Suprapubic skin (tissue), 4 donors: Measurements from ENCODE around the gene UBTD1. TPM values are rescaled to one million over a fixed set of nuclear protein-coding genes. Genes with fewer than 3 reads are reported as not detected.

Experiments
- DNase-seq, 2 donors: peaks; one replicate each; pipeline ENCODE4 v3.0.0-alpha.2; 2019; ENCODE audit warnings: low spot score in 2 of 2
- H3K27ac ChIP-seq: fragments of 200-600 bp; sonication (generic); one replicate; pipeline ENCODE4 v1.5.1; 2019
- H3K27me3 ChIP-seq: fragments of 200-600 bp; sonication (generic); one replicate; pipeline ENCODE4 v1.5.1; 2019
- H3K36me3 ChIP-seq: fragments of 200-600 bp; sonication (generic); one replicate; pipeline ENCODE4 v1.5.1; 2019
- H3K4me1 ChIP-seq: fragments of 200-600 bp; sonication (generic); one replicate; pipeline ENCODE4 v1.5.1; 2019
- H3K4me3 ChIP-seq: fragments of 200-600 bp; sonication (generic); one replicate; pipeline ENCODE4 v1.5.1; 2019; ENCODE audit warnings: mild to moderate bottlenecking
- H3K9me3 ChIP-seq: fragments of 200-600 bp; sonication (generic); one replicate; pipeline ENCODE4 v1.5.1; 2019
- EP300 ChIP-seq: sonication (generic); formaldehyde crosslinking; IDR thresholded peaks from one replicate; pipeline ENCODE4 v1.6.1; 2017; ENCODE audit warnings: antibody characterized with exemption
- POLR2A ChIP-seq, 2 donors: fragments of 450-650 bp; IDR thresholded peaks; one replicate each; pipeline ENCODE4 v1.6.1; 2017; ENCODE audit warnings: antibody characterized with exemption in 2 of 2, mild to moderate bottlenecking in 2 of 2, moderate library complexity in 2 of 2
- POLR2AphosphoS5 ChIP-seq, 3 donors: sonication (generic); formaldehyde crosslinking; IDR thresholded peaks; one replicate each; pipeline ENCODE4 v1.6.1; 2017; ENCODE audit warnings: antibody characterized with exemption in 3 of 3
- WGBS: methylation state at CpG from one replicate; pipeline ENCODE4 v1.1.5; 2018; 5-methylcytosine and 5-hydroxymethylcytosine counted together
- total RNA-seq, 4 donors: library from RNA; depleted of rRNA; stranded (reverse); fragments of >200 nt; gene quantifications; one replicate each; pipeline ENCODE4 v1.1.0, GENCODE V29; 2016
- TF ChIP-seq, protein P1 (sequence below), 2 donors: fragments of 200-600 bp in 1 of 2; fragments of 450-650 bp in 1 of 2; sonication (generic) in 1 of 2; IDR thresholded peaks; one replicate each; pipeline ENCODE4 v1.5.1; 2016 to 2019; ENCODE audit warnings: antibody characterized with exemption in 2 of 2, mild to moderate bottlenecking in 1 of 2, moderate library complexity in 1 of 2

The UBTD1 gene
- total RNA-seq, 4 donors from 2014 or later: 15.2 to 50.8 (median 36.4) TPM

DNA sequence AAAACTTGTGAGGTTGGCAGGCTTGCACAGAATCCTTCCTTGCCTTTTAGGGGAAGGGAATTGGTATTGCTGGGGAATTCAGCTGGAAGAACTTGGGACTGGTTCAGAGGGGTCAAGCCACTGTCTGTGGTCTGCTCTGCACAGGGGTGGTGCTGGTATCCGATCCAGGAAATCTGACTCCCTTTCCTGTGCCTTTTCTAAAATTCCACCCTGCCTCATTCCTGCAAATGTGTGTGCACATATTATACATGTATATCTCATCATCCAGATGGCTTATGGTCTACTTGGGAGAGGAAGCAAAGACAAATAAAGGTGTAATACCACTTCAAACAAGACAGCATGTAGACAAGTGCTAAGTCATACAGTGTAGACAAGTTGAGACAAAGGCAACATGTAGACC lies 14.3 kb downstream of the UBTD1 start:
- no peaks in the 10 kb centered on the region for H3K27me3 ChIP-seq
- TF ChIP-seq POLR2A (IDR thresholded peaks at IDR 0.05): no peak
- no peak for TF ChIP-seq EP300
- TF ChIP-seq POLR2AphosphoS5 (IDR thresholded peaks at IDR 0.05): no peak
- TF ChIP-seq, protein P1, sequence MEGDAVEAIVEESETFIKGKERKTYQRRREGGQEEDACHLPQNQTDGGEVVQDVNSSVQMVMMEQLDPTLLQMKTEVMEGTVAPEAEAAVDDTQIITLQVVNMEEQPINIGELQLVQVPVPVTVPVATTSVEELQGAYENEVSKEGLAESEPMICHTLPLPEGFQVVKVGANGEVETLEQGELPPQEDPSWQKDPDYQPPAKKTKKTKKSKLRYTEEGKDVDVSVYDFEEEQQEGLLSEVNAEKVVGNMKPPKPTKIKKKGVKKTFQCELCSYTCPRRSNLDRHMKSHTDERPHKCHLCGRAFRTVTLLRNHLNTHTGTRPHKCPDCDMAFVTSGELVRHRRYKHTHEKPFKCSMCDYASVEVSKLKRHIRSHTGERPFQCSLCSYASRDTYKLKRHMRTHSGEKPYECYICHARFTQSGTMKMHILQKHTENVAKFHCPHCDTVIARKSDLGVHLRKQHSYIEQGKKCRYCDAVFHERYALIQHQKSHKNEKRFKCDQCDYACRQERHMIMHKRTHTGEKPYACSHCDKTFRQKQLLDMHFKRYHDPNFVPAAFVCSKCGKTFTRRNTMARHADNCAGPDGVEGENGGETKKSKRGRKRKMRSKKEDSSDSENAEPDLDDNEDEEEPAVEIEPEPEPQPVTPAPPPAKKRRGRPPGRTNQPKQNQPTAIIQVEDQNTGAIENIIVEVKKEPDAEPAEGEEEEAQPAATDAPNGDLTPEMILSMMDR (IDR thresholded peaks at IDR 0.05): no peak
- no peaks in the 10 kb centered on the region for H3K36me3 ChIP-seq
- no peaks in the 10 kb centered on the region for H3K9me3 ChIP-seq
- H3K4me1 ChIP-seq: peaks cover 33% of the 10 kb centered on the region
- WGBS: 71% methylated on average over 1 of the region's 1 CpG
- DNase-seq: no peak
- no peak overlapping the region for H3K27ac ChIP-seq
- H3K4me3 ChIP-seq: no peak overlapping the region

DNA sequence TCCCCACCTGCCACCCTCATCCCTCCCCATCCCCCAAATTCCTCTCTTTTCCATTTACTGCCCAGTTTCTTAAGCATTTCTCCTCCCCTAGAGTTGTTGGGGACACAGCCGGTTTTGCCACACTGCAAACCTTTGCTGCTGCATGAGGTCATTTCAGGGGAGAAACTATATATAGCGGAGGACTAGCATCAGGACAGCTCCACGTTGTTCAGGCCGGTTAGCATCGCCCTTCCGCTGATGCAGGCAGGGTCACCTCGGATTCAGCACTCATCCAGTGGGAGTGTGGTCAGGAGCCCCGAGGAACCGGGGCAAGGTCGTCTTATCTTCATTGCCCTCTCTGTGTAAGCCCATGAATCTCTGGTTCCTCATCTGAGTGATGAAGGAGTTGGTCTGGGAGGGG lies 15.6 kb downstream of the UBTD1 start:
- Histone ChIP-seq H3K27me3 (no peaks in the 10 kb centered on the region), H3K4me1 (peaks cover 43% of the 10 kb centered on the region), H3K36me3 (no peaks in the 10 kb centered on the region), H3K9me3 (no peaks in the 10 kb centered on the region), H3K4me3 (no peak overlapping the region), H3K27ac (no peak overlapping the region)
- TF ChIP-seq POLR2AphosphoS5 (IDR thresholded peaks at IDR 0.05) (no peak), EP300 (no peak), POLR2A (IDR thresholded peaks at IDR 0.05) (no peak)
- TF ChIP-seq, protein P1 (IDR thresholded peaks at IDR 0.05): no peak
- DNase-seq: no peak
- 80% methylated on average over 10 of the region's 10 CpGs for WGBS

GRCh38 chr10:97515271-97515978 lies 16.7 kb downstream of the UBTD1 start:
- WGBS: 69% methylated on average over 6 of the region's 10 CpGs
- no peaks in the 10 kb centered on the region for H3K27me3 ChIP-seq
- TF ChIP-seq POLR2A (IDR thresholded peaks at IDR 0.05) (no peak), EP300 (no peak), POLR2AphosphoS5 (IDR thresholded peaks at IDR 0.05) (no peak)
- TF ChIP-seq, protein P1 (IDR thresholded peaks at IDR 0.05): no peak
- no peaks in the 10 kb centered on the region for H3K9me3 ChIP-seq
- DNase-seq: no peak
- no peaks in the 10 kb centered on the region for H3K36me3 ChIP-seq
- H3K27ac ChIP-seq: no peak overlapping the region
- peaks cover 43% of the 10 kb centered on the region for H3K4me1 ChIP-seq
- no peak overlapping the region for H3K4me3 ChIP-seq

- no peaks in the 10 kb centered on the region for H3K9me3 ChIP-seq
- H3K4me3 ChIP-seq: no peak overlapping the region
- H3K36me3 ChIP-seq: no peaks in the 10 kb centered on the region
- no peaks in the 10 kb centered on the region for H3K27me3 ChIP-seq
- TF ChIP-seq POLR2A (IDR thresholded peaks at IDR 0.05) (no peak), POLR2AphosphoS5 (IDR thresholded peaks at IDR 0.05) (no peak), EP300 (no peak)
- TF ChIP-seq, protein P1 (IDR thresholded peaks at IDR 0.05): no peak
- DNase-seq: no peak
- H3K27ac ChIP-seq: no peak overlapping the region
- peaks cover 50% of the 10 kb centered on the region for H3K4me1 ChIP-seq
- 91% methylated on average over 7 of the region's 15 CpGs for WGBS
Observed at GRCh38 chr10:97517096-97517750, 18.5 kb downstream of the UBTD1 start.

DNA sequence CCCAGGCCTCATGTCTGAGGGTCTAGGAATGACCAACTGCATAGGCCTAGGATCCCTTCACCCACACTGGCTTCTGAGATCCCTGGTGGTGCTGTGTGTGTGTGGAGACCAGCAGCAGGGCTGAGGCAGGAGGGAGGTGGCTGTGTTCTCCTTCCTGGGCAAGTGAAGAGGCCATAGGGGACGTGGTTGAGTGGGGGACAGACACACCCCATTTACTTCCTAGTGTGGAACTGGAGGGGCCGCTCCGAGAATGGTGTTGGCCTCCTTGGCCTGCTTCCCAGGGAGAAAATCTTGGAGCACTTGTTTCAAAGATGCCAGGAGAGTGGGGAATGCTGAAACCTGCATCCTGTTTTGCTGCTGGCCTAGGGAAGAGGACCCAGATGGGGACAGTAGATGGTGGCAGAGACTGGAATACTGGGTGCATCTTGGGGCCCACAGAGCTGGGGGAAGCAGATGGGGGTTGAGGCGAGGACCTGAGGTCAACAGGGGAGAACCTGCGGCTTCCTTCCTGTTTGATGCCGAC lies 19.1 kb downstream of the UBTD1 start:
- Histone ChIP-seq H3K9me3 (no peaks in the 10 kb centered on the region), H3K36me3 (no peaks in the 10 kb centered on the region), H3K27me3 (no peaks in the 10 kb centered on the region), H3K4me3 (no peak overlapping the region), H3K4me1 (peaks cover 56% of the 10 kb centered on the region), H3K27ac (no peak overlapping the region)
- TF ChIP-seq, protein P1 (IDR thresholded peaks at IDR 0.05): no peak
- TF ChIP-seq EP300 (no peak), POLR2AphosphoS5 (IDR thresholded peaks at IDR 0.05) (no peak), POLR2A (IDR thresholded peaks at IDR 0.05) (no peak)
- WGBS: 72% methylated on average over 6 of the region's 6 CpGs
- DNase-seq: no peak
